Activated T-cell treated with anti-CD3 and anti-CD28 coated beads, Interleukin-2, amount 50 U/mL, for 24 hours (primary cell): ENCODE measurements around the gene SLCO1A2.
"Not testable (repeated sequence)": the region's sequence is repeated elsewhere in the genome, so short reads cannot be mapped to it uniquely, and the experiment has no call there.

Experiments
- DNase-seq: peaks from one replicate; pipeline ENCODE4 v3.0.0-alpha.2; 2020
- H3K27ac Mint-ChIP-seq: 2 replicates; pipeline ENCODE4 v1.8.0; 2020; ENCODE audit warnings: mild to moderate bottlenecking, mixed read lengths
- H3K27me3 Mint-ChIP-seq: 2 replicates; pipeline ENCODE4 v1.8.0; 2020; ENCODE audit warnings: mixed read lengths
- H3K36me3 Mint-ChIP-seq: 2 replicates; pipeline ENCODE4 v1.8.0; 2020; ENCODE audit warnings: low read depth, mixed read lengths
- H3K4me1 Mint-ChIP-seq: 2 replicates; pipeline ENCODE4 v1.8.0; 2020; ENCODE audit warnings: low read depth, mixed read lengths
- H3K4me3 Mint-ChIP-seq: 2 replicates; pipeline ENCODE4 v1.8.0; 2020; ENCODE audit warnings: mild to moderate bottlenecking, moderate library complexity, mixed read lengths
- H3K9me3 Mint-ChIP-seq: 2 replicates; pipeline ENCODE4 v1.8.0; 2020; ENCODE audit warnings: mixed read lengths

The SLCO1A2 gene, protein sequence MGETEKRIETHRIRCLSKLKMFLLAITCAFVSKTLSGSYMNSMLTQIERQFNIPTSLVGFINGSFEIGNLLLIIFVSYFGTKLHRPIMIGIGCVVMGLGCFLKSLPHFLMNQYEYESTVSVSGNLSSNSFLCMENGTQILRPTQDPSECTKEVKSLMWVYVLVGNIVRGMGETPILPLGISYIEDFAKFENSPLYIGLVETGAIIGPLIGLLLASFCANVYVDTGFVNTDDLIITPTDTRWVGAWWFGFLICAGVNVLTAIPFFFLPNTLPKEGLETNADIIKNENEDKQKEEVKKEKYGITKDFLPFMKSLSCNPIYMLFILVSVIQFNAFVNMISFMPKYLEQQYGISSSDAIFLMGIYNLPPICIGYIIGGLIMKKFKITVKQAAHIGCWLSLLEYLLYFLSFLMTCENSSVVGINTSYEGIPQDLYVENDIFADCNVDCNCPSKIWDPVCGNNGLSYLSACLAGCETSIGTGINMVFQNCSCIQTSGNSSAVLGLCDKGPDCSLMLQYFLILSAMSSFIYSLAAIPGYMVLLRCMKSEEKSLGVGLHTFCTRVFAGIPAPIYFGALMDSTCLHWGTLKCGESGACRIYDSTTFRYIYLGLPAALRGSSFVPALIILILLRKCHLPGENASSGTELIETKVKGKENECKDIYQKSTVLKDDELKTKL

DNA sequence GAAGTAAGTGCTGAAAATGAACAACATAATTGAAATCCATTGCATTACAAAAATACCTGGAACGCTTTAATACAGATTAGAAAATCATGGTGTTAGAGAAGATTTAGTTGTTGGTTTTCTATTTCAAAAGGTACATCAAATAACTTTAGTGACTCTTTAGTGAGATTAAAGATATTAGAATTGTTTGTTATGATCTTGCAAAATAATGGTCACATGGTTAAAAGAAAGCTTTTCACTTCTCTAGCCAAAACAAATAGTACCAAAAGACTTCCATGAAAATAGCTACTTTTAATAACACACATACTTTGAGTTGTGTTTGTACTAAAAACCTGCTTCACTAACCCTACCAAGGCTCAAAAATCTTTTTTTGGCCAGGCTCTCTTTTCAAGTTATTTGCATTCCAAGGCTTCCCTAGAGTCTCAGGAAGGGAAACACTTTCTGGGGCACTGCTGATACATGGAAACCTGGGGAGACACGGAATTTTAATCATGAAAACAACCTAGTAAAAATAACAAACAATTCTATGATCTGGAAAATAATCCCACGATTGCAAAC is at the start of gene SLCO1A2:
SLCO1A2 (minus strand) TSS at position 147 of the 555 bp plus-strand sequence. CDS start 270 bp downstream, outside the sequence.
- Mint-ChIP-seq H3K4me1 (peaks cover 5% of the 10 kb centered on the region), H3K36me3 (no peaks in the 10 kb centered on the region)
- no peak for DNase-seq

DNA sequence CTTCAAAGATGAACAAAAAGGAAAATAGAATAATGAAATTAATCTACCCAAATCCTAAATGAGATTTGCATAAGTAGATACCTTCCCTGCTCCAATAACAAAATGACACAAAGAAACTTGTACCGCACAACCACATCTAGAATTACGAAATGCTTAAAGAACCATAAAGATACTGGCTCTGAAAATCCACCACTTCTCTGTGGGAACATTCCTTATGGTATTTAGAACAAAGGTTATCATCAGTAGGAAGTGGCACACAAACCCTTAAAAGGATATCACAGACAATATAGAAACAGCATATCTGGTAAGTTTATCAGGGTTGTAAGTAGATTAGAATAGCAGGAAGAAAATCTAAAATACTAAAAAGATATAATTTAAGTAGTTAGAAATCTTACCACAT is 49.5 kb upstream of the SLCO1A2 start:
- Mint-ChIP-seq H3K9me3 (no peaks in the 10 kb centered on the region), H3K36me3 (no peaks in the 10 kb centered on the region)

More for the DNA sequence above, at the start of gene SLCO1A2:
- no peak within 1 kb of the TSS for H3K27ac Mint-ChIP-seq
- peaks cover 3% of the 10 kb centered on the region for H3K9me3 Mint-ChIP-seq
- H3K4me3 Mint-ChIP-seq = no peak within 1 kb of the TSS
- H3K27me3 Mint-ChIP-seq = peaks cover 3% of the 10 kb centered on the region

DNA sequence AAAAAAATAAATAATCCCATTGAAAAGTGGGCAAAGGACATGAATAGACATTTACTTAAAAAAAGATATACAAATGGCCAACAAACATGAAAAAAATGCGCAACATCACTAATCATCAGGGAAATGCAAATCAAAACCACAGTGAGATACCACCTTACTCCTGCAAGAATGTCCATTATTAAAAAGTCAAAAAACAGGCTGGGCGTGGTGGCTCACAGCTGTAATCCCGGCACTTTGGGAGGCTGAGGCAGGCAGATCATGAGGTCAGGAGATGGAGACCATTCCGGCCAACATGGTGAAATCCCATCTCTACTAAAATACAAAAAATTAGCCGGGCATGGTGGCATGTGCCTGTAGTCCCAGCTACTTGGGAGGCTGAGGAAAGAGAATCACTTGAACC is 46.6 kb upstream of the SLCO1A2 start:
- peaks cover 22% of the 10 kb centered on the region for H3K27me3 Mint-ChIP-seq
- H3K27ac Mint-ChIP-seq, H3K9me3 Mint-ChIP-seq, H3K4me1 Mint-ChIP-seq, H3K36me3 Mint-ChIP-seq, DNase-seq, H3K4me3 Mint-ChIP-seq: not testable (repeated sequence)

More for the DNA sequence above, 49.5 kb upstream of the SLCO1A2 start:
- H3K4me1 Mint-ChIP-seq = no peaks in the 10 kb centered on the region
- no peak overlapping the region for H3K4me3 Mint-ChIP-seq
- no peak for DNase-seq
- H3K27ac Mint-ChIP-seq = no peak overlapping the region
- peaks cover 12% of the 10 kb centered on the region for H3K27me3 Mint-ChIP-seq

DNA sequence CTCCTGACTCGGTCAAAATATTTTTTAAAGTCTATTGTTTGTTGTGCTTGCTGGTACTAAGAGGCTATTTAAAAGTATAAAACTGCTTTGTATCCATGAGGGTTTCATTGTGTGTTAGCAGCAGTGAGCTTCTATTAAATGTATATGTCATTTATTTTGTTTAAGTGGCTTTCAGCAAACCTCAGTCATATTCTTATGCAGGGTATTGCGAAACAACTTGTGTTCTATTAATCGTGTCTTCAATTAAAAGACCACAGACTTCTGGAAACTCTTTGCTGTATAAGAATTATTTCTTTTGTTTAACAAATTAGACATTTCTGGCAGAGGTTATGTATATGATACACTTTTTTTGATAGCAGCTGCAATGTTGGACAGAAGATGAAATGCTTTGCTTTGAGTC is 44.5 kb upstream of the SLCO1A2 start:
- H3K27ac Mint-ChIP-seq = no peak overlapping the region
- peaks cover 22% of the 10 kb centered on the region for H3K27me3 Mint-ChIP-seq
- no peak overlapping the region for H3K4me3 Mint-ChIP-seq
- DNase-seq = no peak
- H3K9me3 Mint-ChIP-seq = no peaks in the 10 kb centered on the region
- H3K4me1 Mint-ChIP-seq = no peaks in the 10 kb centered on the region
- H3K36me3 Mint-ChIP-seq = no peaks in the 10 kb centered on the region

DNA sequence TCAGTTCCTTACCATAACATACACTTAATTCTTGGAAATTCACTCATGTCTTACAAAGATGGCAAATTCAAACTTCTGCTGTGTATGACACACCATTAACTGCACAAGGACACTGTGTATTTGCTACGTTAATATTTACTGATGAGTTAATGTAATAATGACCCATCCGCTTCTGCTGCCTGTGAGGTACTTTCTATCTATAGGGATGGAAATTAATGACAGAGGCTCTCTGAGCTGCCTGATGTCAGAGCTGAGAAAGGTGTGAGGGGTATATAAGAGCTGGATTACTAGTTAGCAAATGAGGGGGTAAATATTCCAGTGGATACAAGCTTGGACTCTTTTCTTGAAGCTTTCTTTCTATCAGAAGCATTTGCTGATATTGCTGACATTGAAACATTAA is 37.9 kb upstream of the SLCO1A2 start, which contains the start of gene IAPP:
IAPP (plus strand) TSS at position 301 of the 400 bp plus-strand sequence. CDS start 450 bp downstream, outside the sequence.
- Mint-ChIP-seq H3K27ac (no peak within 1 kb of the TSS), H3K4me3 (no peak within 1 kb of the TSS), H3K36me3 (no peaks in the 10 kb centered on the region), H3K27me3 (peaks cover 3% of the 10 kb centered on the region), H3K9me3 (no peaks in the 10 kb centered on the region), H3K4me1 (peaks cover 8% of the 10 kb centered on the region)
- DNase-seq = no peak

DNA sequence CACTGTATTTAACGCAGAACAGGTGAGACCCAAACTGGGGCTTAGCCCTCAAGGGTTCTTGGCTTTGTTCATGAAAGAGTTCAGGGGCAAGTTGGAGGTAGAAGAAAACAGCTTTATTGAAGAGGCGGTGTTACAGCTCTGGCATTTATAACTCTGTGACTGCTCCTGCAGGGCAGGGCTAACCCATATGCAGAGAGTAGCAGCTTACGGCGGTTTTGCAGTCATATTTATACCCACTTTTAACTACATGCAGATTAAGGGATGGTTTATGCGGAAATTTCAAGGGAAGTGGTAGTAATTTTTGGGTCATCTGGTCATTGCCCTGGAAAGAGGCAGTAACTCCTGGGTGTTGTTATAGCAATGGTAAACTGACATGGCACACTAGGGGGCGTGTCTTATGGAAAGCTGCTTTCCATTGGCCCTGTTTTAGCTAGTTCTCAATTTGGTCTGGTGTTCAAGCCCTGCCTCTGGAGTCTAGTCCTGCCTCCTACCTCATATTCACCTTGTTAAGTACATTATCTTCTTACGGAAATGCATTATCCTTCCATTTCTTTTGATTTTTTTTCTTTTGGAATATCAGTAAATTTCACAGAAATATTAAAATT is 36.2 kb upstream of the SLCO1A2 start:
- no peaks in the 10 kb centered on the region for H3K36me3 Mint-ChIP-seq
- H3K27ac Mint-ChIP-seq = no peak overlapping the region
- no peak for DNase-seq
- no peaks in the 10 kb centered on the region for H3K27me3 Mint-ChIP-seq
- H3K9me3 Mint-ChIP-seq = no peaks in the 10 kb centered on the region
- H3K4me3 Mint-ChIP-seq = no peak overlapping the region
- H3K4me1 Mint-ChIP-seq = peaks cover 8% of the 10 kb centered on the region

DNA sequence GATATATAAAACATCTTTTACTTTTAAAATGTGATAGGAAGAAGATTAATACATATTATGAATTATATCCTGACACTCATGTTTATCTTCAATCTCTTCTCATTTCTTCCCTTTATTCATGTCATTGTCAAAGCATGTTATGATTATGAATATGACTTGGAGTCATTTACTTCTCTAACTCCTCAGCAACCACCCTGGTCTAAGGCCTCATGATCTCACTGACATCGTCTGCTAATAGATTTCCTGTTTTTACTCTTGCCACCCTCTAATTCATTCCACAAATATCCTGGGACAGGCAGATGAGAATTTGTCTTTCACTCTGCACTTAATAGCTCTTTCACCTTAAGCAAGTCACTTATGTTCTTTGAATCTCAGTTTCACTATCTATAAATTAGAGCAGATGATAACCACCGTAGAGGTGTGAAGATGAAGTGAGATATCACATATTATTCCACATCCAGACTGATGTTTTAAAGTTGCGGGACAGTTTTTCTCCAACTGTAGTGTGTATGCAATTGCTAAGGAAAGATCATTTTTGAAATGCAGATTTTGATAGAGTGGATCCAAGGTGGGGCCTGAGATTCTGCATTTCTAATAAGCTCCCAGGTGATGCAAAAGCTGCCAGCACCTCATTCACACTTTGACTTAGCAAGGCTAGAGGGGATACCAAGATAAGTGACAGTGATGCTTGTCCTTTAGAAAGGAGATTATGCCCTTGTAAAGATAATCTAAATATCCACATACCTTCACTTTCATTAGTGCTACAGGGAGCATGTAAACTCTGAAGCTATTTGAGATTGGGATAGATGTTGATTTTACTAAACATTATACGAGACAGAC is 34.6 kb upstream of the SLCO1A2 start:
- Mint-ChIP-seq H3K9me3 (no peaks in the 10 kb centered on the region), H3K27me3 (peaks cover 3% of the 10 kb centered on the region), H3K4me3 (no peak overlapping the region), H3K27ac (no peak overlapping the region), H3K4me1 (peaks cover 8% of the 10 kb centered on the region), H3K36me3 (no peaks in the 10 kb centered on the region)
- DNase-seq = no peak

DNA sequence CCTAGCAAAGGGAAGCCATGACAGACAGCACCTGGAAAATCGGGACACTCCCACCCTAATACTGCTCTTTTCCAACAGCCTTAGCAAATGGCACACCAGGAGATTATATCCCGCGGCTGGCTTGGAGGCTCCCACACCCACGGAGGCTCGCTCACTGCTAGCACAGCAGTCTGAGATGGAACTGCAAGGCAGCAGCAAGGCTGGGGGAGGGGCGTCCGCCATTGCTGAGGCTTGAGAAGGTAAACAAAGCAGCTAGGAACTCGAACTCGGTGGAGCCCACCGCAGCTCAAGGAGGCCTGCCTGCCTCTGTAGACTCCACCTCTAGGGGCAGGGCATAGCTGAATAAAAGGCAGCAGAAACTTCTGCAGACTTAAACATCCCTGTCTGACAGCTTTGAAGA is 25.9 kb upstream of the SLCO1A2 start:
- H3K36me3 Mint-ChIP-seq, H3K27ac Mint-ChIP-seq, DNase-seq, H3K4me3 Mint-ChIP-seq, H3K4me1 Mint-ChIP-seq, H3K9me3 Mint-ChIP-seq: not testable (repeated sequence)
- H3K27me3 Mint-ChIP-seq = peaks cover 35% of the 10 kb centered on the region

DNA sequence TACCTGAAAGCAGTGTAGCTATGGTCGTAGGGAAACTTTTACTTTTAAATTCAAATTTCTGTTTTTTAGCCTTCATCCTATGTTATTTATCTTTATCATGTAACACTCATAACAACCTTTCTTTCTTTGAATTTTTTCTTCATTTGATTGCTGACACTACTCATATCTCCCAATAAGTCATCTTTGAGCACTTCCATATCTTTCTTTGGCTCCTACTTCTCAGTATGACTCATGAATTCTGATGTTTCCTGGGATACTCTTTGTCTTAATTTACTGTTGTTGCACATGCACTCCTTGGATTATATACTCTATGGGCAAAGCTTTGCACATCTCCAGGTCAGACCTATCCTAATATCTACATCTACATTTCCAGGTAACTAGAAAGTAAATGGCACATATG is 19.9 kb upstream of the SLCO1A2 start:
- H3K4me1 Mint-ChIP-seq = no peaks in the 10 kb centered on the region
- H3K36me3 Mint-ChIP-seq = no peaks in the 10 kb centered on the region
- no peak overlapping the region for H3K4me3 Mint-ChIP-seq
- no peak overlapping the region for H3K27ac Mint-ChIP-seq
- DNase-seq = no peak
- H3K27me3 Mint-ChIP-seq = peaks cover 26% of the 10 kb centered on the region
- no peaks in the 10 kb centered on the region for H3K9me3 Mint-ChIP-seq

DNA sequence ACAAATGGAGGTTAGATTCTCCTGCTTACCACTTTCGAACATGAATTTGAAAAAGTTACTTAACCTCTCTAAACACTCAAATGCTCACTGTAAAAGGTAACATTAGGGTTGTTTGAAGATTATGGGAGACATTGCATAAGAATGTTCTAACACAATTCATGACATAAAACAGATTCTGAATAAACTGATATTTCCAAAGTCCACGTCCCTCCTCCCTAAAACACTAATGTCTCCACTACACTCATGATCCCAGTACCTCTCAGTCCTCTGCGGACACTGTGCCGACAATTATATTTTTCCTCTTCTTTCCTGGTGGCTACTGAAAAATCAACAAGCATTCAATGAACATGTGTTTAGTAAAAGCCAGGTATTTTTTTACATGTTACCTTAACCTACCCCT is 19.2 kb upstream of the SLCO1A2 start:
- DNase-seq = no peak
- Mint-ChIP-seq H3K36me3 (no peaks in the 10 kb centered on the region), H3K4me1 (no peaks in the 10 kb centered on the region), H3K27me3 (peaks cover 22% of the 10 kb centered on the region), H3K27ac (no peak overlapping the region), H3K4me3 (no peak overlapping the region), H3K9me3 (no peaks in the 10 kb centered on the region)

DNA sequence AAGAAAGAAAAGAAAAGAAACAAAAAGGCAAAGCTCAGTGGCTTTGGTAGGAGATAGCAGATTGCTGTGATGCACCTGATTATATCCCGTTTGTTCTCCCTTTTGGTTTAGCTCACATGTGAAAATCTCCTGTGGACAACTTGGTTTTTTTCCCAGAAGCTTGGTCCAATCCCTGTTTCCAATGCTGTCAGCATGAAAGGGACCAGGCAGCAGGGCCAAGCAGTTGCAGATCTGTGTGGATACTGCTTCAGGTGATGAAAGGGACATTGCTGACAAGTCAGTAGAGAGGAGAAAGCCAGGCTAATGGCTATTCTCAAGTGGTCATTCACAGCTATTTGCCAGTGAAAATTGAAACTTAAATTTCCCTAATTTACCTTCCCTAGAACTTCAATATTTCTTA is 18.8 kb upstream of the SLCO1A2 start:
- no peaks in the 10 kb centered on the region for H3K9me3 Mint-ChIP-seq
- H3K27me3 Mint-ChIP-seq = peaks cover 22% of the 10 kb centered on the region
- no peaks in the 10 kb centered on the region for H3K36me3 Mint-ChIP-seq
- H3K27ac Mint-ChIP-seq = no peak overlapping the region
- no peaks in the 10 kb centered on the region for H3K4me1 Mint-ChIP-seq
- no peak overlapping the region for H3K4me3 Mint-ChIP-seq
- no peak for DNase-seq

DNA sequence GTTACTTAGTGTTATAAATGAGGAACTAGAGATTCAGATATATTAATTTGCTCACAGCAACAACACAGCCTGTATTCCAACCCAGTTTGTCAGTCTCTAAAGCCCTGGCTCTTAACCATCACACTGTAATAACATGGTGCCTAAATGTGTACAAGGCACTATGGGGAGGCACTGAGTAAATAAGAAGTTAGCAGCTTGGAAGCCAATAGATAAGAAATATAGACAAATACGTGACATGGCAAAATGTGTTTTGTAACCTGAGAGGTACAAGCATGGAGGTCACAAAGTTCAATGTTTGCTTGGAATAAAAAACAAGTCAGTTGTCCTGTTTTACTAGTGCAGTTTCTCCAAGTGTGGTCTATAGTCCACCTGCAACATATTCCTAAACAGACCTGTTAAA is 16.3 kb upstream of the SLCO1A2 start:
- no peaks in the 10 kb centered on the region for H3K4me1 Mint-ChIP-seq
- no peaks in the 10 kb centered on the region for H3K36me3 Mint-ChIP-seq
- no peak overlapping the region for H3K4me3 Mint-ChIP-seq
- peaks cover 18% of the 10 kb centered on the region for H3K27me3 Mint-ChIP-seq
- H3K9me3 Mint-ChIP-seq = no peaks in the 10 kb centered on the region
- no peak overlapping the region for H3K27ac Mint-ChIP-seq
- DNase-seq = no peak

DNA sequence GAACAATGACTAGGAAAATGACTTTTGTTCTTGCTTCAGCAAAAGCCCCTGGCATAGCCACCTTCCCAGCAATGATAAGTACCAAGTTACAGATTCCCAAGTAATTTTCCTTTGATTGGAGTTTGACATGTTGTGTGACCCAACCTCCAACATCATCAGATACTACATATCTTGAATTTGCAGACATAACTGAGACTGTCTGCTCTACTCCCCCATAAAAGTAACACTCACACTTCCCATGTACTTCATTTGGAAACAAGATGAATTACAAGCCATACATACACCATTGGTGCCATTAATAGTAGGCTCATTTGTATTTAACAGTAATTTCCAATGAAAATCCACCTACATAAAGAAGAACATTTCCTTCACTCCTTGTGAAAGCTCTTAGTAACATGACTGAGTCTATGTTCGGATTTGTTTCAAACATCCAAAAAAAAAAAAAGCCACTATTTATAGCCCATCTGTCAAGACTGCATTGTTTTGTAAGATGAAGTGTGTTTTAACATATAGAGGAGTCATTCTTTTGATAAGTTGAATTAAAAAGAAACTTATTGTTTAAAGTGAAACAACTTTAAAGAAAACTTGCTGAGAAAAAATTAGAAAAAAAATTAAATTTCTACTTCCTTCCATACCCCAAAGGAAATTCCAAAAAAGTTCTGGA is 12.0 kb upstream of the SLCO1A2 start:
- Mint-ChIP-seq H3K4me3 (no peak overlapping the region), H3K27ac (no peak overlapping the region)

More for the DNA sequence above, 12.0 kb upstream of the SLCO1A2 start:
- H3K36me3 Mint-ChIP-seq = no peaks in the 10 kb centered on the region
- no peaks in the 10 kb centered on the region for H3K4me1 Mint-ChIP-seq
- no peaks in the 10 kb centered on the region for H3K9me3 Mint-ChIP-seq
- peaks cover 10% of the 10 kb centered on the region for H3K27me3 Mint-ChIP-seq
- DNase-seq = no peak
